ENCODE measurements around the gene SH3TC1. TPM values are rescaled to one million over a fixed set of nuclear protein-coding genes. Genes with fewer than 3 reads are reported as not detected.

Gene SH3TC1
- total and polyA plus RNA-seq, 2 of the 13 experiments (the other 11 are each of a cell fraction or from before 2014, with no cell fraction given) = 14.9 to 21.8 TPM

- no peak for TF ChIP-seq SP4 (CRISPR knock-in tag; IDR thresholded peaks at IDR 0.05)
- TF ChIP-seq ZFP91 (CRISPR knock-in tag; IDR thresholded peaks at IDR 0.05; ENCODE audit: borderline replicate concordance) = no peak
- no peak for TF ChIP-seq XRCC5 (optimal IDR thresholded peaks at IDR 0.05; ENCODE audit: low read length)
These were observed 28.7 kb upstream of the SH3TC1 start (continued) for GRCh38 chr4:8170341-8170740.

GRCh38 chr4:8171266-8171665 lies 27.8 kb upstream of the SH3TC1 start:
- no peak overlapping the region for H3K4me2 ChIP-seq (ENCODE audit: low read depth, low read length)
- WGBS (ENCODE audit: low lambda C conversion rate) = 73% methylated on average over 7 of the region's 7 CpGs
- no peak overlapping the region for H2AFZ ChIP-seq (ENCODE audit: low read length)
- H3K4me1 ChIP-seq (ENCODE audit: insufficient read depth, low read length) = 0 out of 2 replicates have a peak, but pooled peaks cover under 1% of the 10 kb centered on the region
- H4K20me1 ChIP-seq (ENCODE audit: insufficient read depth, low read length) = no peaks in the 10 kb centered on the region
- DNase-seq (ENCODE audit: low spot score) (no peak), ATAC-seq (no peak), FAIRE-seq (no peak)
- CTCF ChIA-PET (ENCODE audit: low intra/inter-chr PET ratio, low total read pairs) = no interaction called here
- in situ Hi-C loops (cut with HindIII; ENCODE audit: extremely low pct_ligation_motif_present, low pct_unique_long_range_greater_than_20kb) = no loop called here
- intact Hi-C loops (cut with micrococcal nuclease; ENCODE audit: unreplicated experiment) = no loop called here
- peaks cover 6 to 39% of the 10 kb centered on the region in 2 experiments; a peak in 3 of 5 replicates for H3K27me3 ChIP-seq (ENCODE audit: control insufficient read depth in 1 of 2, insufficient read depth in 2 of 2, low read length in 2 of 2)
- H3K9me3 ChIP-seq (ENCODE audit: low read length) = peaks cover 5% of the 10 kb centered on the region; the same call in 1 of the 2 replicates
- BruUV-seq (replicated peaks) = no TSS peak
- no peak overlapping the region for H3K27ac ChIP-seq (ENCODE audit: extremely low read length, insufficient read depth, low read length)
- no peak overlapping the region for H3K4me3 ChIP-seq (replicated peaks in 1 of 3; ENCODE audit: insufficient read depth in 1 of 3, low read depth in 2 of 3, low read length in 3 of 3)
- POLR2A ChIA-PET = no interaction called here
- no peak overlapping the region for H3K9ac ChIP-seq (ENCODE audit: insufficient read depth, low read depth, low read length)
- H3K79me2 ChIP-seq (ENCODE audit: insufficient read depth, low read length) = no peaks in the 10 kb centered on the region
- H3K36me3 ChIP-seq (replicated peaks in 1 of 2; ENCODE audit: control insufficient read depth in 1 of 2, insufficient read depth in 2 of 2, low read length in 2 of 2) = no peaks in the 10 kb centered on the region
- TF ChIP-seq ZNF619 (CRISPR knock-in tag; IDR thresholded peaks at IDR 0.05) (no peak), TCF7 (IDR thresholded peaks at IDR 0.05; ENCODE audit: low read depth) (no peak), SNAI1 (CRISPR knock-in tag; IDR thresholded peaks at IDR 0.05; ENCODE audit: borderline replicate concordance) (no peak), ZFP91 (CRISPR knock-in tag; IDR thresholded peaks at IDR 0.05; ENCODE audit: borderline replicate concordance) (no peak), HMG20A (CRISPR knock-in tag; IDR thresholded peaks at IDR 0.05; ENCODE audit: borderline replicate concordance) (no peak), ZNF816 (CRISPR knock-in tag; IDR thresholded peaks at IDR 0.05; ENCODE audit: borderline replicate concordance) (no peak), SIN3A (IDR thresholded peaks at IDR 0.05; ENCODE audit: borderline replicate concordance, low read depth, low read length) (no peak), ZNF121 (CRISPR knock-in tag; IDR thresholded peaks at IDR 0.05) (no peak), ESRRA (CRISPR knock-in tag; IDR thresholded peaks at IDR 0.05; ENCODE audit: low read depth) (no peak), STAG1 (CRISPR knock-in tag; IDR thresholded peaks at IDR 0.05) (no peak), SOX5 (CRISPR knock-in tag; IDR thresholded peaks at IDR 0.05; ENCODE audit: borderline replicate concordance) (no peak), PREB (CRISPR knock-in tag; IDR thresholded peaks at IDR 0.05) (no peak)
- TF ChIP-seq, protein P1, sequence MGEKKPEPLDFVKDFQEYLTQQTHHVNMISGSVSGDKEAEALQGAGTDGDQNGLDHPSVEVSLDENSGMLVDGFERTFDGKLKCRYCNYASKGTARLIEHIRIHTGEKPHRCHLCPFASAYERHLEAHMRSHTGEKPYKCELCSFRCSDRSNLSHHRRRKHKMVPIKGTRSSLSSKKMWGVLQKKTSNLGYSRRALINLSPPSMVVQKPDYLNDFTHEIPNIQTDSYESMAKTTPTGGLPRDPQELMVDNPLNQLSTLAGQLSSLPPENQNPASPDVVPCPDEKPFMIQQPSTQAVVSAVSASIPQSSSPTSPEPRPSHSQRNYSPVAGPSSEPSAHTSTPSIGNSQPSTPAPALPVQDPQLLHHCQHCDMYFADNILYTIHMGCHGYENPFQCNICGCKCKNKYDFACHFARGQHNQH (CRISPR knock-in tag; IDR thresholded peaks at IDR 0.05) = no peak

Measured in HepG2 (cell line).